GM12891 (cell line): ENCODE data around the gene SAG.

Source experiments
- PAX5 ChIP-seq: IDR thresholded peaks from 2 replicates; pipeline ENCODE4 v1.6.1; 2011; ENCODE audit warnings: low read length, moderate library complexity, mild to moderate bottlenecking; ENCODE audit not compliant: insufficient read depth, severe bottlenecking
- POLR2A ChIP-seq: IDR thresholded peaks from 2 replicates; pipeline ENCODE4 v1.6.1; 2011; ENCODE audit warnings: low read depth, low read length, control low read depth
- SPI1 ChIP-seq: IDR thresholded peaks from 2 replicates; pipeline ENCODE4 v1.6.1; 2011; ENCODE audit warnings: low read depth, low read length, control low read depth

DNA sequence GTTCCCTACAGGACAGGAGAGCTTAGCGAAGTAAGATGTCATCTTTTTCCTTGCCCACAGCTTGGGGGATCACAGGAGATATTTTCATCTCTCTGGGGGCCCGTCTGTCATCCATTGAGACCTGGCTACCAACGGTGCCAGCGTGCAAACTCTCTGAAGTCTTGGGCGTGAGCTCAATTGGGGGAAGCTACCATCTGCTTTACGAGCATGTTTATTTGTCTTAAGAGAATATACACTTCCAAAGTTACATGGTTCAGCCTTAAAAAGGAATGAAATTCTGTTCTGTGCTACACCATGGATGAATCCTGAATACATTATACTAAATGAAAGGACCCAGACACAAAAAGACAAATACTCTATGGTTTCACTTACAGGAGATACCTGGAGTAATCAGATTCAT lies 13.6 kb downstream of the SAG start:
- no peak for TF ChIP-seq SPI1
- TF ChIP-seq POLR2A, result no peak
- no peak for TF ChIP-seq PAX5
